Epidermal melanocyte (primary cell): ENCODE data around the gene PLD4.
A peak's percentile ranks its signal among the peaks of the same experiment; 100 is the strongest.

Source experiments
- DNase-seq: peaks from one replicate; pipeline ENCODE4 v3.0.0; 2011; ENCODE audit warnings: low spot score; ENCODE audit not compliant: insufficient read length

PLD4 gene

DNA sequence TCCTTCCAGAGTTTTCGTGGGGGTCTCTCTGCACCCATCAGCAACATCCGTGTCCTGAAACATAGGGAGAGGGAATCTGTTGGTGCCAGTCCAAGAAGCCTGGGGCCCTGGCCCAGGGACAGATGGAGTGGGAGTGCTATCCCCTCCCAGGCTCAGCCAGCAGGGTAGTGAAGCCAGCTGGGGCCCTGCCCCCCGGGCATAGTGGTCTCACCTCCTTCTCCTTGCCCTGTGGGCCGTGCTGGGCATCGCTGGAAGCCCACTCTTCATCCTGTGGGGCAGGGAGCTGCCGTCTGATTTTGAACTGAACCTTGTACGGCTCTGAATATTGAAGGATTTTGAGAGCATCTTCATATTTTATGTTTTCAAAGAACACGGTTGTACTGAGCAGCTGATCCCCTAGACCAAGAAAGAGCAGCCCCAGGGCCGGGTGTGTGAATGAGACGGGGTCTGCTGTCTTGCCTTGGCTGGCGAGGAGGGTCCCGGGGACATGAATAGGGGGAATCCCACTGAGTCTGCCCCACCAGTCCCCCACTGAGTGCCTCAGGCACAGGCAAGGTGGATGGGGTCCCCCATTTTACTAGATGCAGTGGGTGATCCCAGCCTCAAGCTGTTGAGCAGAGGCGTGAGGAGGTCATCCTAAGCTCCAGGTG lies 30.2 kb downstream of the PLD4 start:
- no peak for DNase-seq

DNA sequence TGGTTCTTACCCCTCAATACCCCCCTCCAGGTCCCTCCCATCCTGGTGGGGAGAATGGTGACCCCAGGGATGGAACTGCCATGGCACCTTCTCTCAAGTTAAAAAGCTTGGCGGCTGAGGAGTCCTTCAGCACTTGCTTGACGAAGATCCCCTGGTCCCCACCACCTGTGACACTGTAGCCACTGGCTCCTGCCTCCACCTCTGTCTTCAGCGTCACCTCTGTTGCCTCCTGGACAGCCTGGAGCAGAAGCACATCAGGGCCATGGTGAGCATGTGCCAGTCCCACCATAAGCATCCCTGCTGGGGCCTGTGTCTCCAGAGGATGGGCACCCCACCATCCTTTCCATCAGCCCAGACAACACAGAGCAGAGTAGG lies 30.7 kb downstream of the PLD4 start:
- DNase-seq = no peak

DNA sequence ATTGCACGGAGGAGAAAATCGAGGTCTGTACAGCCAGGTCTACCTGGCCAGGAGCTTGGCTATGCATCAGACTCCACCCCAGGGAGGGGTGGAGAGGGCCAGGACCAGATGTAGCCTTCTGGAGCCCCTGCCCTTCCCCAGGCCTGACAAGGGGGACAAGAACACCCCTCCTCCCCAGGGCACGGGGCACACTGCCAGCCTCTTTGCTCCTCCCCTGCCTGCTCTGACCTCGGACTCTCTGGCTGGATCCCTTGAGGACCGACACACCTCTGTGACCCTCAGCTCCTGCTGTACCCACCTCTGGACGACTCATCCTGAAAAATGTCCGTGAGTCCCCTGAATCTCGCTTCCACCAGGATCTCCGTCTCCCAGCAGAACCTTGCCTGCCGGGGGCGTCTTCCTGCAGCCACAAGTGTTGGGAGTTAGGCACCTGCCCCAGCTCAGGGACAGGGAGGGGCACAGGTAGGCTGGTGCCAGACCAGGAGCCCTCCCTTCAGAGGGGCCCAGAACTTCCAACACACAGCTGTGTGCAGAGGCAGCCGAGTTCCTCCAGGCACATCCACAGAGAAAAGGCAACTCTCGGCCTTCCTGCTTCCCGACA lies 31.7 kb downstream of the PLD4 start:
- no peak for DNase-seq

DNA sequence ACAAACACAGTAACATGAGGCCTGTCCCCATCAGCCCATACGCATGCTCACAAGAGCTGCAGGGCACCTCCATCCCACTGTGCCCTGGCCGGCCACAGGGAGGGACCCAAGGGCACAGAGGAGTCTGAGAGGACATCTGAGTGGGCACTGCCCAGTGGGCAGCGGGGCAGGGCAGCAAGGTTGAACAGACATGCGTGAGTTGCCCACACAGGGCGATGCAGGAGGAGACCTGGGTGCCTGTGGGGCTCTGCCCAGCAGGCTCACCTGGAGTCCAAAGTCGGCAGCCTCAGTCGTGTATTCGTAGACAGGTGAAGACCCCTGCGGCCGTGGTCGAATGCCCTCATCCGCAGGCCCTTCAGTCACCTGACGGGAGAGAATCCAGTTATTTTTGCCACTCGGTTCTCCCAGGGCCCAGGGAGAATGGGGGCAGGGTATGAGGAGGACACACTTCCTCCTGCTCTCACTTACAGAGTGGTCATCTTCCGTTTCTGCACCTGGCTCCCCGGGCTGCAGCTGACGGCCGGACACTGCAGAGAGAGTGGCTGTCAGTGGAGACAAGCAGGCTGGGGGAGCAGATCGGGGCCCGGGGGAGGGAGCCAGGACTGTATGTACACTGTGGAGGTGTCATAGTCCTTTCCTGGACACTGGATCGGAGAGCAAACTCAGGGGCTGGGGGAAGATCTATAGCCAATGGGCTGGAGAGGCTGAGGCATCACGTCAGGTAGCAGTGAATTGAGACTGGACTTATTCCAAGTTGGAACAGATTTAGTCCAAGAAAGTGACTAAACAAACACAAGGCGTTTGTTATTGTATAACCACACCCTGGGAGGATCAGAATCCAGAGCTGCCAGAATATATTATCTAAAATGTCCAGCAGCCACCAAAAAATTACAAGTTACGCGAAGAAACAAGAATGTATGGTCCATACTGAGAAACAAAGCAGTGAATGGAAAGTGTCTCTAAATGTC lies 32.8 kb downstream of the PLD4 start:
- no peak for DNase-seq

DNA sequence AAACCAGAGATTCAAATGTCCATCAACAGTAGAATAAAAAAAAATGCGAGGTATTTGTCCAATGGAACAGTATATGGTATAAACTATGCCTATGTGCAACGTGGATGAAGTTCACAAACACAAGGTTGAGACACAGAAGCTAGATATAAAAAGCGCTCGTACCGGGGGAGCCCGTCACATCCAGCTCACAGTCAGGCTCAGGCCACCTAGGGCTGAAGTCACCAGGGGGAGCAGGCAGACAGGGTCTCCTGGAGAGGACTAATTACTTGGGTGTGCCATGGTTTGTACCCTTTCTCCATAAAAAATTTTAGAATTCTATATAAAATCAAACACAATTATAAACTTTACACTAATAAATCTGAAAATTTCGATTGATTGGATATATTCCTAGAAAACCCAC lies 39.9 kb downstream of the PLD4 start:
- DNase-seq = no peak

DNA sequence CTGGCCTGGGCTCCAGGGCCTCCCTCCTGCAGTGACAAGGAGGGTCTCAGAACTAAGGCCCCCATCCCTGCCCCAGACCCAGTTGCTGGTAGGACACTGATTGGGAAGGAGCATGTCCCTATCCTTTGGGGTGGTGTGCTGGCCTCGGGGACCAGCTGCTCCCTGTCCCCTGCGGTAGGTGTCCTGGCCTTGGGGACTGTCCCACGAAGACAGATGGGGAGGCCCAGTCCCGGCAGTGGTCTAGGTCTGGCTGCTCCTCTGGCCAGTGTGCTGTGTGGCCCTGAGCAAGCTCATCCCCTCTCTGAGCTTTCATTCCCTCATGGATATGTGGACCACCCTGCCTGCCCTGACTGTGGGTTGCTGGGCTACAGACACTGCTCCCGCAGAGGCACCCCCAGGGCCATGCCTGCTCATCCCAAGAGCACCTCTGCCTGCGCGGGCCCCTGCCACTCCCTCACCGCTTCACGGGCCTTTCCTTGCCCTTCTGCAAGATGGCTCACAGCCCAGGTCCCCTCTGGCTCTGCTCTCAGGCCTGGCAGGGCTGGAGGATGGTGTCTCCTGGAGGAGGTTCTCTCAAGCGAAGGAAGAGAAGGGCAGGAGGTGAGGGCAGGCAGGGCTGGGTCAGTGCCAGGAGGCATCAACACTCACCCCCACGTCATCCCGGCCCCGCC lies 41.0 kb downstream of the PLD4 start:
- no peak for DNase-seq

DNA sequence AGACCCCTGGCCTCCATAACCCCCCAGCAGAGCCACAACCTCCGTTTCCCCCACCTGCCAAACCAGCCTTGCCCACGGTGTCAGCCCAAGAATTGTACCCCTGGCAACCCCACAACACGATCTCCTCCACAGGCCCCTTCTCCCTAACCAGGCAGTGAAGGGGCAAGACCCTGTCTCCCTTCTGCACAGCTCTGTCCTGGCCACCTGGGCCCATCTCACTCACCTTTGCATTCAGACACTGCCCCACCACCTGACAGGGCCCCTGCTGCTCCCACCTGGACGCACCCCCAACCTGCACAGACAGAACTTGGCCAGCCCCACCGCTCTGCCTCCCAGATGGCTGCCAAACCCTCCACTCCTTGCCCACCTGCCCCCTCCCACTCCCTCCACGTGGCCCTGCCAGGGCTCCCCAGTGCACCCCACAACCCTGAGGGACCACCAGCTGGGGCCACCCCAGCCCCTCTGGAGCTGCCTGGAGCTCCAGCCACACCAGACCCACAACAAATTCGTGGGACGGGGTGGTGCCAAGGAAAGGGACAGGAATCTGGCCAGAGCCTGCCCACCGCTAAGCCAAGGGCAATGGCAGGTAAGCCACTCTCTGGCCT lies 41.7 kb downstream of the PLD4 start:
- no peak for DNase-seq

DNA sequence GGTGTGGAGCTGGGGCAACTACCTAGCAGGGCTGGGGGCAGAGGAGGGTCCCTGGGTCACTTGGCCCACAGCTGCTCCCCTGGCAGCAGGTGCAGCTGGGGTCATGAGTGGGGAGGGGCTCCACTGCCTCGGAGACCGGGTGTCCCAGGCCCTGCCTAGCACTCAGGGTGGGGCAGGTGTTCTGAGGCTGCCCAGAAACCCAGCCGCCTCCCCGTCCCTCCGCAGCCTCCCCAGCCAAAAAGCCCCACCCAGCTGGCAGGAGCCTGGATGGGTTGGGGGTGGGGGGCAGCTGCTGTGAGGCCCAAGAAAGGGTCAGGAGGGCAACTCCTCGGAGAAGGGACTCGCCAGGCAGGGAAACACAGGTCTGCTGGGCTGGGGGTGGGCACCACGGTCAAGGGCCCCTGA lies 42.3 kb downstream of the PLD4 start:
- DNase-seq = no peak

DNA sequence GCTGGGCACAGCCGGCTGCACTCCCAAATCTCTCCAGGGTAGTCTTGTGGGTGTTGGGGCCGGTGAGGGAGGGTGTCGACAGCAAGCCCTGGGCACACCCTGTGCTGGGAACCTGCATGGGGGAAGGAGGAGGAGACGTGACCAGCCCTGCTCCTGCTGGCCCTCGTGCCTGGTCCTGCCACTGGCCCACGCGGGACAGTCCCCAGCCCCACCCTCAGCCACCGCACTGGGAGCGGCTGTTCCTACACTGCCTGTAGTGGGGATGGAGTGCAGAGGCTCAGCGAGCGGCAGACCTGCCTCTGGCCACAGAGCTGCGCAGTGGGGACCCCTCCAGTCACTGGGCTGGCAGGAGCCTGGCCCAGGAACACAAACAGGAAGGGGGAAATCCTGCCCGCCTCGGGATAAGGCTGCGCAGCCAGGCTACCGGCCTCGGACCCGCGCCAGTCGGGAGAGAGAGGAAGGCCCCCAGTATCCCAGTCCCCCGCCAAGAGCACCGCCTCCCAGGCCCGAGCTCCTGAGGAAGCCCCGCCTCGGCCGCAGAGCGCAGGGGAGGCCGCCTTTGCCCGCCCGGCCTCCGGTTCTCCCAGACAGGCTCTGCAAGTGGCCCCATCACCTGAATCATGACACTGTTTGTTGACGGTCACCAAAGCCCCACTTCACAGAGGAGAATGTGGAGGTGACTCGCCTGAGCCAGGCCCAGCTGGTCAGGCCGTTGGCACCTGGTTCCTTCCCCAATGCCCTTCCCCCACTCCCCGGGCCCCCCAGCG lies 42.9 kb downstream of the PLD4 start:
- DNase-seq = no peak

DNA sequence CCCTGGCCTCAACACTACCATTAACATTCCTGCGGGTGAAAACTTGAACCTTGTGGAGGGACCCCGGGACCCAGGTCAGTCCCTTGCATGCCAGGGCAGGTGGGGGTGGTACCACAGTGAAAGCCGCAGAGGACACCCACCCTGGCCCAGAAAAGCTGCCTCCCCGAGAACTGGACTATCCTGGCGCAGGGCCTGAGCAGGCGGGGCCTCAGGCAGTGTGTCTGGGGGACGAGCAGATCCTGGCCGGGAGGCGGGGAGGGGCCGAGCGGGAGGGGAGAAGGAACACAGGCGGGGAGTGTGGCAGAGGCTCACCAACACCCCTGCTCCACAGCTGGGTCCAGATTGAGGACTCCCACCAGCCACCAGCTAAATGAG lies 43.5 kb downstream of the PLD4 start:
- DNase-seq = no peak

DNA sequence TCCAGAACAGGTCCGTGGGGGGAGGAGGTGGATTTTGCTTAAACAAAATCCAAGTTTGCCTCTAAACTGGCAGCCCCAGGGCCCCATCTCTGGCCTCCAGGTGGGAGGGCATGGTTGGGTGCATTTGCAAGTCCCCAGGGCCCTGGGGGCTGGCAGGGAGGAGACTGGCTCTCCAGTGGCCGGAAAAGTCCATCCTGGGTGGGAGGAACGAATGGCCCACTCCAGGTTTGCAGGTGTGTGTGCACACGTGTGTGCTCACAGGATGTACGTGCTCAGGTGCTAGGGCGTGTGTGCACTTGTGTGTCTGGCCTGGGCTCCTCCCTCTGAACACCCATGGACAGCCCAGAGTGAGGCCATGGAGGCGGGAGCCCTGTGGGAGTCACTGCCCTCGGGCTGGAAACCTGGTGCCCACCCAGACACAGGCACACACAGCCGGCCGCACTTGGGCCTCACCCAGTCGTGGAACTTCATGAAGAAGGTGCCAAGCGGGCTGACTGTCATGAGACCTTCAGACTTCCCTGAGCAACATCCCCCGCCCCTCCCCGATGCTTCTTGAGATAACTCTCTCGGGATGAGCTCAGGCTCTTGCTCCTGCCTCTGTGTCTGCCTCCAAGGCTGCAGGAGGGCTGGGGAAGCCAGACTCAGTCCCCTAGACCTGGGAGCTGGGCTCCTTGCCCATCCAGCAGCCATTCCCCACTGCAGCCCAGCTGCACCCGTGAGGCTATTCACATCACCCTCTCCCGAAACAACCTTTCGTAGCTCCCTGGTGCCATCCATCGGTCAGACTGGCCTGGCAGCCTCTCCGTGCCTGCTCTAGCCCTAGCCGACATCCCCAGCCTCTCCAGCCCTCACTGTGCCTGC lies 44.1 kb downstream of the PLD4 start:
- DNase-seq = no peak

DNA sequence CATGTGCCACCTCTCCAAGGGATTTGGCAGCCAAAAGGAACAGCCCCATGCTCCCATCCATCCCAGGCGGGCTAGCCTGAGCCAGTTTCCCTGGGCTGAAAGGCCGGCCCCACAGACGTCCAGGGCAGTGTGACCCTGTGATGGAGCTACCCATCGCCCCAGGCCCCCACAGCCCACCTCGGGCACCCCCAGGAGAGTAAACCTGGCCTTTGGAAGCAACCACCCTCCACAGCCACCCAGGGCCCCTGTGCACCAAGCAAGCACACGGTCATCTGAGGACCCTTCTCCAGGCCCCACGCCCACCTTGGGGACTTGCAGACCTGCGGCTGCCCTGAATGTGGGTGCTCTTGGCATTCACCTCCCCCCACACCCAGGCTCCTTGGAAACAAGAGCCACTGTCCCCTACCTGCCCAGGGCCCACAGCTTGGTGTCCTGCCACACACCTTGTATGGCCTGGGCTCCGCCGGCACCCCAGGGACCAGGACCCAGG lies 45.1 kb downstream of the PLD4 start:
- DNase-seq = no peak

DNA sequence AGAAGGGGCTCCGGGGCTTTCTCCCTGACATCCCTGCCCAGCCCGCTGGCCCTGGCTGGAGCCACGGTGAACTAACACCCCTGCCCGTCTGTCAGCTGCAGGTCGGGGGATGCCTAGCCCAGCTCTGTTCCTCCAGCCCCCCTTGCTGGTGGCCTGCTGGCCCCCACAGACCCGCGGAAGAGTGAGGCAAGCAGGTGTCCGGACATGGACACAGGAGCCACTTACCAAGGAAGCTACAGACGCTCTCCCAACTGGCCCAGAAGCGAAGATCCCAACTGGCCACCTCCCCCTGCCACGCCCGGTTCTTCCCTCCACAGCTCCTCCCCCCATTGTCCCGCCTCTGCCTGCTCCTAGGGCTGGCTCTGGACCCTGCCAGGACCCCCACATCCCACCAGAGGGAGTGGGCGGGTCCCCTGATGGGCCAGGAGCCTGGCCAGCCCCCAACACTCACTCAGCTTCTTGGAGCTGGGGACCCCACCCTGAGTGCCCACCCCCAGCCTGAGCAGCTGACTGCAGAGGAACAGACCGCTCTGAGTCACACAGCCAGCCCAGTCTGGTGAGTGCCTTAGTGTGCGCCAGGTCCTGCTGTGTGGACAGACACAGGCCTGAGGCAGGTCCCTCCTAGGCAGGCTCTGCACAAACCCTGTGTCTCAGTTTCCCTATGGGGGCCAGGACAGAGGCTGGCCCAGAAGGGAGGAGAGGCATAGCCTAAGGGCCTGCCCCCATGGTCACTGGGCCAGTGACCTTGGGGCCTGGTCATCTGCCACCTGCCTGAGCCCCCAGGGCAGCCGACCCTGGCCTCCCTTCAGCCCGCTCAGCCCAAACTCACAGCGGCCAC lies 45.8 kb downstream of the PLD4 start:
- peak; percentile 61 for DNase-seq

DNA sequence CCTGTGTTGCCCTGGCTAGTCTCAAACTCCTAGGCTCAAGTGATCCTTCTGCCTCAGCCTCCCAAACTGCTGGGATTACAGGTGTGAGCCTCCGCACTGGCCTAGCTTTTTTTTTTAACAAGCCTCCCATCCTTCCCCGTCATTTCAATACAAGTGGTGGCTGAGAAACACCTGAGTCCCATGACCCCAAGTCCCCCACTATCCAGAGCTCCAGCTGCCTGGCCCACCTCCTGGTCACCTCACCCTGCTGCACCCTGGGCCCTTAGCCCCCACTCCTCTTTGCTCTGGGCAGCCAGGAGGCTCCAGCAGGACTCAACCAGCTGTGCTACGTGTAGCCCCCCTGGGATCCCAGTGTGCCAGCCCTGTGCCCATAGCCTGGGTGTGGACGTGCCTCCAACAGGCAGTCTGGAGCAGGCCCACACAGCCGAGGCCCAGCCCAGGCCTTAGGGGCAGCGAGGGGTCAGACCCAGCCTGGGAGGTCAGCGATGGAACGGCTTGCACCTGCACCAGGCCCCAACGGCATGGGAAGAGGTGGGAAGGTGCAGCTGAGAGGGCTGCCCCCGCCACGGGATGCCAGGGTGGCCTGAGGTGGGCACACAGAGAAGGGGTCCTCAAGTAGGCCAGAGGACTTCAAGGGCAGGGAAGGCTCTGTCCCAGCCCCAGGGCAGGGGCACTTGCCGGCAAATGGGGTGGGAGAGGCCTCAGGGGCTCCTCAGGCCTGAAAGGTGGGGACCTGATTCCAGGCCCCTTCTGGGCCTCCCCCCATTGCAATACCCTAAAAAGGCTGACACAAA lies 47.0 kb downstream of the PLD4 start:
- no peak for DNase-seq

DNA sequence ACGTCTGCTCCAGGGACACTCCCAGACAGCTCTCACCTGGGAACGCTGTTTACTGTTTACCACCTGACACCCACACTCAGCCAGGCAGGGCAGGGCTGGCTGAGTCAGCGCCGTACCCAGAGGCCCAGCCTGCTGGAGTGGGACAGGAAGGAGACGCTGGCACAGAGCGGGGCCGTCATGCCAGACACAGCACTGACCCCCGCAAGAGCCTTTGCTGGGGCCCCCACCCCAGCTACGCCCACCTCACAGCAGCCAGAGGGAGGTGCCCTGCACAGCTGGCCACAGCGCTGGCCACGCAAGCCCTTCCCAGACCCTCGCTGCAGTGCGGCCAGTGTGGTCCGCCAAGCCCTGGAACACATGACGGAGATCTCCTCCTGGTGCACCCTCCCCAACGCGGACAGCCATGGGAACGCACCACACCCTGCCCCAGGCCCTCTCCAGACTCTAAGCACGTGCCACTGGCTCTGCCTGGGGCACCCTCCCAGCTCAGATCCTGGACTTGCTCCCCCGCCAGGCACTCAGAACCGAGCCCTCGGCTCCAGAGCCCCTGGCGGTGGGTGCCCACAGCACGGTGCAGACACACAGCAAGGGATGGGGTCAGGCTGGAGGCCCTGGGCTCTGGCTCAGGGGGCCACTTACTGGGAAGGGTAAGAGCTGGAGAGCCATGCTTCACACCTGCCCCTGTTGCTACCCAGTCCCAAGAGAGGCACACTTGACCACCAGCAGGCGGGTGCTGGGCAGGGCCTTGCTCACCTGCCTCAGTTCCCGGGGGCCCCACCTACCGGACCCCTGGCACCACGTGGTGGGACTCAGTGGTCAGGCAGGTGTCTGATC lies 47.8 kb downstream of the PLD4 start:
- no peak for DNase-seq

DNA sequence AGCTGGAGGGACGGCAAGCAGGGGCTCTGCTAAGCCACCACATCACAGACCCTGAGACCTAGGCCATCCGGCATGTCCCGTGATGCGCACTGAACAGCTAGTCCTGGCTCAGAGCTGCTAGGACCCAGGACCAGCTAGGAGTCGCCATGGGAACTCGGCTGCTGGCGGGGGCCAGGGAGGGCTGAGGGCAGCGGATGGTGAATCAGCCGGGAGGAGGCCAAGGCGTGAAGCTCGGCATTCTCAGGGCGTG lies 48.4 kb downstream of the PLD4 start:
- DNase-seq = peak; percentile 53

DNA sequence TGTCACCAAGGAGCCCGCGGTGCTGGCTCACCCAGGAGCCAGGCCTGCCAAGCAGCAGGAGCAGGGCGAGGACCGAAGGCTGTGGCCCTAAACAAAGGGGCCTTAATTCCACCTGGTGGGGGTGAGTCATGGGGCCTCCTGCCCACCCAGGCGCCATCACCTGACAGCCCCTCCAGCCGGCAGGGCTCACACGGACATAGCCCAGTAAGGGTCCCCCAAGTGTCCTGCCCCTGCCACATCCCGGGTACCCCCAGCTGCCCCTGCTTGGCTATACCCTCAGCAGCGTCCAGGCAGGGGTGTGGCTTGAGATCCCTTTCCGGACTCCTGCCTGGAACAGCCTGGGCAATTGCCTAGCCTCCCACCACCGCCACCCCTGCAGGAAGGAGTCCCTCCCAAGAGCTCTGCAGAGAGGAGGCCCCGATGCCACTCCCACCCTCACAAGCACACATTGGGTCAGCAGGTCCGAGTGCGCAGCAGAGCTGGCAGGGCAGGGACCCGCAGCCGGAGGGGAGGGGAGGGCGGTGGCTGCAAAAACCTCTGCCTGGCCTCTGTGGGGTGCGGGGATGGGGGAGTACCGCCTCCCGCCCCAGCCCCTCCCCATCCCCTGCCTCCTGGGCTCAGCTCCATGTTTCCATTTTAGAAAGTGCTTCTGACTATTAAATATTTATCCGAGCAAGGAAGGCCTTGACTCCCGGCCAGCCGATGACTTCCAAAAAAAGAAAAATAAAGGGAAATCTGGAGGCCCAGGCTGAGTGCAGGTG lies 48.9 kb downstream of the PLD4 start:
- no peak for DNase-seq
